ENCODE data around the gene ITM2C. TPM values are rescaled to one million over a fixed set of nuclear protein-coding genes. Genes with fewer than 3 reads are reported as not detected.

The ITM2C gene
- total and polyA plus RNA-seq, 8 donors, result 26.2 to 96.3 (median 41.0) TPM

DNA sequence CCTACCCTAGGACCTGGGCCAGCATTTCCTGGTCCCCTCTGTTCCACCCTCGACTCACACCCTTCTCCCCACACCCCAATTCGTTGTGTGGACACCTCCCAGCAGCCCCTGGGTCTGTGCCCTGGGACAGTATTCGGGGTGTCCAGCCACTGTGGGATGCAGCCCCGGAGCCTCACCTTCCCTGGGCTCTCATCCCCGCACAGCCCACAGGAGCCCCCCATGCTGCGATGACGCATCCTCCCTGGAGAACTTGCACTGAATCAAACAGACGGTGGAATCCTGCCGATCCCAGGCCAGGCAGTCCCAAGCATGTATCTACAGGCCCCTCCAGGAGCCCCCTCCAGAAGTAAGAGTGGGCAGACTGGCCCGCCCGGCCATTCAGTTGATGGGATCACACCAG, 9.7 kb downstream of the ITM2C start:
- ATAC-seq, result no peak
- H3K27ac ChIP-seq, result no peak overlapping the region
- H3K9me3 ChIP-seq, result no peaks in the 10 kb centered on the region
- WGBS, 2 donors, result 89 to 90% methylated on average over 11 of the region's 11 CpGs
- no peak overlapping the region for H3K4me3 ChIP-seq
- H3K4me1 ChIP-seq, result no peaks in the 10 kb centered on the region
- DNase-seq, result no peak
- H3K27me3 ChIP-seq, result no peaks in the 10 kb centered on the region
- H3K36me3 ChIP-seq, result peaks cover 0 to 10% (median 0%) of the 10 kb centered on the region in 3 donors
- intact Hi-C loops (cut with DNase I), result no loop called here
- TF ChIP-seq, protein P1, sequence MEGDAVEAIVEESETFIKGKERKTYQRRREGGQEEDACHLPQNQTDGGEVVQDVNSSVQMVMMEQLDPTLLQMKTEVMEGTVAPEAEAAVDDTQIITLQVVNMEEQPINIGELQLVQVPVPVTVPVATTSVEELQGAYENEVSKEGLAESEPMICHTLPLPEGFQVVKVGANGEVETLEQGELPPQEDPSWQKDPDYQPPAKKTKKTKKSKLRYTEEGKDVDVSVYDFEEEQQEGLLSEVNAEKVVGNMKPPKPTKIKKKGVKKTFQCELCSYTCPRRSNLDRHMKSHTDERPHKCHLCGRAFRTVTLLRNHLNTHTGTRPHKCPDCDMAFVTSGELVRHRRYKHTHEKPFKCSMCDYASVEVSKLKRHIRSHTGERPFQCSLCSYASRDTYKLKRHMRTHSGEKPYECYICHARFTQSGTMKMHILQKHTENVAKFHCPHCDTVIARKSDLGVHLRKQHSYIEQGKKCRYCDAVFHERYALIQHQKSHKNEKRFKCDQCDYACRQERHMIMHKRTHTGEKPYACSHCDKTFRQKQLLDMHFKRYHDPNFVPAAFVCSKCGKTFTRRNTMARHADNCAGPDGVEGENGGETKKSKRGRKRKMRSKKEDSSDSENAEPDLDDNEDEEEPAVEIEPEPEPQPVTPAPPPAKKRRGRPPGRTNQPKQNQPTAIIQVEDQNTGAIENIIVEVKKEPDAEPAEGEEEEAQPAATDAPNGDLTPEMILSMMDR (IDR thresholded peaks at IDR 0.05), result no peak
- FAIRE-seq, result no peak

DNA sequence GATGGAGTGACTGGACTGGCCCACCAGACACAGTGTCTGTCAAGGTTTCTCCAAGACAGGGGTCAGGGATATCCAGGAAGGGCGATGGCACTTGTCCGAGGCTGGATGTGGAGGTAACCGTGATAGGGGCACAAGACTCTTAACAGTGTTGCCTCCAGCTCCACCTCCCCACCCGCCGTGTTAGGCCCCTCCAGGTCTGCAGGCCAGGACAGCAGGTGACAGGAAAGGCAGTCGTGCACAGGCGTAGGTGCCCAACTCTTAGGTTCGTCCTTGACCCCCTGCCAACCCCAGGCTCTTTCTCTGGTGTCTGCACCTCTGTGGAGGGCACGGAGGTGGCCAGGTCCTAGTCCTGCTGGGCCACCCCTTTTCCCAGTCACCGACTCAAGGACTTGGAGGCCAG, 10.1 kb downstream of the ITM2C start:
- Histone ChIP-seq H3K4me3 (no peak overlapping the region), H3K36me3 (peaks cover 0 to 10% (median 0%) of the 10 kb centered on the region in 3 donors), H3K27ac (no peak overlapping the region), H3K27me3 (no peaks in the 10 kb centered on the region), H3K4me1 (no peaks in the 10 kb centered on the region), H3K9me3 (no peaks in the 10 kb centered on the region)
- 89 to 94% methylated on average over 10 of the region's 10 CpGs for WGBS, 2 donors
- no peak for FAIRE-seq
- TF ChIP-seq, protein P1 (IDR thresholded peaks at IDR 0.05), result no peak
- no peak for DNase-seq
- no peak for ATAC-seq
- intact Hi-C loops (cut with DNase I), result no loop called here

DNA sequence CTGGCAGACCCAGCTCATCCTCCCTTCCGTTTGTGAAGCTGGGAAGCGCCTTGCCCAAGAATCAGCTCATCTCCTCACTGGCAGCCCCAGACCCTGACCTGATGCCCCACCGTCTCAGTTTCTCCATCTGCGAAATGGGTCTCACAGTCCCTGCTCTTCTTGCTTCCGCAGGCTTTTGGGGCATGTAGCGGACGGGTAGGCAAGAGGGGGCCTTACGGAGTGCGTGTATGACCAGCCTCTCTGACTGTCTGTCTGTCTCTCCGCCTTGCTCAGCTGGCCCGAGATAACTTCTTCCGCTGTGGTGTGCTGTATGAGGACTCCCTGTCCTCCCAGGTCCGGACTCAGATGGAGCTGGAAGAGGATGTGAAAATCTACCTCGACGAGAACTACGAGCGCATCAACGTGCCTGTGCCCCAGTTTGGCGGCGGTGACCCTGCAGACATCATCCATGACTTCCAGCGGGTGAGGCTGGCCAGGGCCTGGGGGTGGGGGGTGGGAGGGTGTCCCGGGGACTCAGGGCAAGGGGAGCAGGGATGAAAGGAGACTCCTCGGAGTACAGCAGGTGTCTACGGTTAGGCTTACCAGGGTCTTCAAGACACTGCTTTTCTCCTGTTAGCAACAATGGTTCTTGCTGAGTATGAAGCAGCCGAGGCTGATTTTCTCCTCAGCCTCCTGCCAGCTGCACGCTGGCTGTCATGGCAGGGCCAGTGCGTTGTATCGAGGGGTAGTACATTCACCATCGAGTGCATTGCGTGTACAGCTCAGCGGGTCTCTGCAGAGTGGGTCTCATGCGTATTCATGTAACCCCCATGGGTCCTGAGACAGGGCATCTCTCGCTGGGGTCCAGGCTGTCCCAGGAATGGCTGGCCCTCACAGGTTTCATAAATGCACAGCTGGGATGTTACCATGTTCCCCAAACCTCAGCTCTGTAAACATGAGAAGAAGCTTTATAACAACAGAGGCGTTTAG, 10.9 kb downstream of the ITM2C start:
- DNase-seq (no peak), FAIRE-seq (no peak), ATAC-seq (no peak)
- Histone ChIP-seq H3K4me3 (no peak overlapping the region), H3K36me3 (peaks cover 0 to 10% (median 0%) of the 10 kb centered on the region in 3 donors), H3K4me1 (no peaks in the 10 kb centered on the region), H3K27ac (no peak overlapping the region), H3K27me3 (no peaks in the 10 kb centered on the region), H3K9me3 (no peaks in the 10 kb centered on the region)
- TF ChIP-seq, protein P1 (IDR thresholded peaks at IDR 0.05), result no peak
- intact Hi-C loops (cut with DNase I), result no loop called here
- WGBS, 2 donors, result 93 to 96% methylated on average over 34 of the region's 34 CpGs

DNA sequence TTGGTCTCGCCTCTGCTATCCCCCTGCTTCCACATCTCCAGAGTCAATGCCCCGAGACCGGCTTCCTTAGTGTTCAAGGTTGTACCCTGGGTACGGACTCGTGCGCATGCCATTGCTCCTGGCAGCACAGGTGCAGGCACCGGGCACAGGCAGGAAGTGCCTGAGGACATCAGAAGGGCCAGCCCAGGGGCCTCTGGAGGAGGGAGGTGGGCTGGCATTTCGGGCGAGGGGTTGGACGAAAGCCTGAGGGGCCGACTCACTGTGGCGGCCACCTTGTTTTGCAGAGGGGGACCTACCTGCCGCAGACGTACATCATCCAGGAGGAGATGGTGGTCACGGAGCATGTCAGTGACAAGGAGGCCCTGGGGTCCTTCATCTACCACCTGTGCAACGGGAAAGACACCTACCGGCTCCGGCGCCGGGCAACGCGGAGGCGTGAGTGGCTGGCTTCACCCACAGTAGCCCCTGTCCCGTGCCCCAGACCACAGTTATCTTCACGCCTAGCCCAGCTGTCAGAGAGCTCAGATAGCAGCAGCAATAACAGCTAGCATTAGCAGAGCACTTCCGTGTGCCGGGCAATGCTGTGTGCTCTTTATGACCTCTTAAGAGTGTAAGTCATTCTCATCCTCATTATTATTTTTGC, 12.5 kb downstream of the ITM2C start:
- Histone ChIP-seq H3K9me3 (no peaks in the 10 kb centered on the region), H3K4me1 (no peaks in the 10 kb centered on the region), H3K4me3 (no peak overlapping the region), H3K36me3 (peaks cover 0 to 10% (median 0%) of the 10 kb centered on the region in 3 donors), H3K27me3 (no peaks in the 10 kb centered on the region), H3K27ac (no peak overlapping the region)
- no peak for FAIRE-seq
- intact Hi-C loops (cut with DNase I), result no loop called here
- whole genome bisulfite sequencing, 2 donors, result 92 to 94% methylated on average over 27 of the region's 27 CpGs
- ATAC-seq, result peak in 1 of 4 donors; percentile 22
- TF ChIP-seq, protein P1 (IDR thresholded peaks at IDR 0.05), result no peak
- DNase-seq, result no peak

Data from pancreas (tissue), 10 donors.